ENCODE data around the gene PYY.

DNA sequence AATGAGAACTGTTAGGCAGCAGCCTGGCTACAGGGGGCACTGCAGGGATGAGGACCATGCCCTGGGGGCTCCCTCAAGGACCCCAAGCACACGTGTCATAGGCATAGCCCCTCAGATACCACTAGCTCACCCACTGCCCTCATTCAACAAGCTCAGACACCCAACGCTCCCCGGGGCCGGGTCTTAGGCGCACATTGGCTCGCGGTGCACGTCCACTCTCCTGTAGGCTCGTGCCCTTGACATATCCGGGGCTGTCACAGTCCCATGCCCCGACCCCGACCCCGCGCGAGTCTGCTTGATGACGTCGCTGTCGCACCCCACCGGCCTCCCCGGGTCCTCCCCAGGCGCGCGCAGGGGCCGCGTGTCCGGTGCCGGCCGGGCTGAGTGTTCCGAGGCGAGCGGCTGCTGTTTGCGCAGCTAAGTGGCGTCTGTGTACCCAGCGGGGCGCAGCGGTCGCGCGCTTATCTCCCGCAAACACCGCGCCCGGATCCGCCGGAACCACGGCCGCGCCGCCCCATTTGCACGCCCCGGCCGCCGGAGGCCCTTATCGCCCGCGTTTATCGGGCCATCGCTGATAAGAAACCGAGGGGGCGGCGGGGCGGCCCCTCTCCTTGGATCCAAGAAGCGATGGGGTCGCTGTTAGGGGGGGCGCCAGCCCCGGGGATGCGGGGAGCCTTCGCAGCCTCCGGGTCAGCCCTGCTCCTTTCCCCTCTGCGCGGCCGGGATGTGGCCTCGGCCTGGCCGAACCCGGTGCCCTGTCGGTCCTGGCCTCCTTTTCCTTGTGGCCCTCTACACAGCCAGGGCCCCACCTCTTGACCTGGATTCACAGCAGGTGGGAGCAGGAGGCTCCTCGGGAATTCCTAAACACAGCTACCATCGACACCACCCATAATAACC, 30.0 kb upstream of the PYY start:
- TF ChIP-seq POLR2AphosphoS5 (IDR thresholded peaks at IDR 0.05; ENCODE audit: low read depth, low read length) (no peak), REST (IDR thresholded peaks at IDR 0.05; ENCODE audit: insufficient read depth in 1 of 2, low read depth in 2 of 2, low read length in 1 of 2) (no peak)
